Activated CD4-positive, CD25-positive, alpha-beta regulatory T cell treated with anti-CD3 and anti-CD28 coated beads, Interleukin-2, amount 50 U/mL, for 72 hours (primary cell): ENCODE data around the gene AK1.

Source experiments
- DNase-seq: peaks from one replicate; pipeline ENCODE4 v3.0.0; 2021

The AK1 gene

GRCh38 chr9:127907867-127908659, 30.6 kb upstream of the AK1 start:
- no peak for DNase-seq

- peak; percentile 64 for DNase-seq
Observed at GRCh38 chr9:127905788-127906191, 28.3 kb upstream of the AK1 start.

- peak; percentile 50 for DNase-seq
Observed at GRCh38 chr9:127905004-127905728, 27.7 kb upstream of the AK1 start.

DNA sequence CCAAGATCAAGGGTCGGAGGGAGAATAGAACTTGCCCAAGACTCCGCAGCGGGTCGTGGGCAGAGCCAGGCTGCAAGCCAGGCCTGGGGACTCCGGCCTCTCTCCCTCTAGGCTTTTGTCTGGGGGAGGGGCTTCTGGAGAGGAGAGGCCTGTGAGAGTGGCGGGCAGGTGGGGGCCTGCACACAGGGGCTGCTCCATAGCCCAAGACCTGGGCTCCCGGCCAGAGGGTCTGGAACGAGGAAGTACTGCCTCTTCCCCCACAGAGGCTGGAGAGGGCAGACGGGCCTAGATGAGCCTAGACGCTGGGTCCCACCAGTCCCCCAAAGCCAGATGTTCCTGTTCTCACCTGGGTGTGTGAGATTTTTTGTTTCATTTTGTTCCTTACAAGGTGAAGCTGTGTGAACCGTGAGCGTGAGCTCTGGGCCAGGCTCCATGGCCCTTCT, 27.1 kb upstream of the AK1 start:
- no peak for DNase-seq

DNA sequence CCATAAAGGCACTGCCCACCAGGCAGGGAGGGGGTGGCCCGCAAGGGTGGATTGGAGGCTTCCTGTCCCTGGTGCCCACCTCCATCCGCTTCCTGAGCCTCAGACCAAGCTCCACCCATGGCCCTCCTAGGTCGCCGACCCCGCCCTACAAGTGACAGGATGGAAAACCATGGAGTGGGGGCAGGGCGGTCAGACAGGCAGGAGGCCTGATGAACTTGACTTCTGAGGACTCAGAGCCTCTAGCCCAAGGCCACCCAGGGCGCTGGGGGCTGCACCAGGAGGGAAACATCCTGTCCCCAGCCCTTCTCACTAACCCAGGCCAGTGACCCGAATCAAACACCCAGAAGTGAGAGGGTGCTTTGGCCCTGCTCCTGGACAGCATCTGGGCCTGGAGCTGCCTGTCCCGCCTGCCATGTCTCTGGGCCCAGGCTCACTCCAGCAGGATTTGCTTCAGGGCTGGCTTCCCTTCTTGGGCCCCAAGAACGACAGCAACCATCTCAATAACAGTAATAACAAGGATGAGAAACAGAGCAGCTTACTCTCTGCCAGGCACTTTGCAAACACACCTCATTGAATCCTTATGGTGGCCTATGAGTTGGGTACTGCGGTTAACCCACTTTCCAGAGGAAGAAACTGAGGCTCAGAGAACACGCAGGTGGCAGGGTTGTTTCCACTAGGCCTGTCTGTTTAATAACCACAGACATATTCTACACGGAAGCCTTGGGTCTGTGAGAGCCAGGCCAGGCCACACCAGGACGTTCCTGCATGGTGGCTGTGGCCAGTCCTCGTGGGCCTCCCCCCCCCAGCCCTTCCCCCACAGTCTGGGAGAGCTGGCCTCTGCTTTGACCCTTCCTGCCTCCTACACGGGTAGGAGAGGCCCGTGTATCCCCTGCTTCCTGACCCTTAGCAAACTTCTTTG, 26.3 kb upstream of the AK1 start:
- peak; percentile 61 for DNase-seq

GRCh38 chr9:127899128-127899943, 21.9 kb upstream of the AK1 start, which contains the start of gene ST6GALNAC6:
TSS of gene ST6GALNAC6 (minus strand) at chr9:127899603. CDS start at chr9:127897981, 1,622 bp downstream.
- peak; percentile 81 for DNase-seq

DNA sequence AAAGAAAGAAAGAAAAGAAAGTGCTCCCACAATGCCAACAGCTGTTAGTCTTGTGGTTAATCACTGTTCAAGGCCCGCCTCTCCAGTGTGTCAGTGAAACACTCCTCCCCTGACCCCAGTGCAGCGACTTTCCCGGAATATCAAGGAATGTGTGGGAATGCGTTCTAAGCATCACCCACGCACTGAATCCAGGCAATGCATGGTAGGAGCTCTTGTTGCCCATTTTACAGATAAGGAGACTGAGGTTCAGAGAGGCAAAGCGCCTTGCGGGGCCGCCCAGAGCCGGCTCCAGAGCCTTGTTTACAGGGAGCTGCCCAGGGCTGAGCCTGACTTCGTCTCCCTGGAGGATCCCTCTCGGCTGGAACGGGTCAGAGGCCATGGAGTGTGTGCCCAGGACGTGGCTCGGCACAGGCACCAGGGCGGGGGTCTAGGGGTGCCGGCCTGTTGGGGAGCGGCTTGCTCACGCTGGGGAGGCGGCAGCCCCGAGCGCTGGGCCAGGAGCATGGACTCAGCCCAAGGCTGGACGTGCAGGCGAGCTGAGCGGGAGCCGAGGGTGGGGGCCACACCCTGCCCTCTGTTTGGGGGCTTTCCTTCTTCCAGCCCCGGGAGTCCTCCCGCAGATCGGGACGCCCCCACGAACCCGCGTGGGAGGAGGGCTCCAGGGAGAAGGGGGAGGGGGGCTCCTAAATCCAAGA, 21.1 kb upstream of the AK1 start:
- DNase-seq = no peak

- DNase-seq = no peak
Observed at GRCh38 chr9:127897193-127897692, 19.8 kb upstream of the AK1 start.

DNA sequence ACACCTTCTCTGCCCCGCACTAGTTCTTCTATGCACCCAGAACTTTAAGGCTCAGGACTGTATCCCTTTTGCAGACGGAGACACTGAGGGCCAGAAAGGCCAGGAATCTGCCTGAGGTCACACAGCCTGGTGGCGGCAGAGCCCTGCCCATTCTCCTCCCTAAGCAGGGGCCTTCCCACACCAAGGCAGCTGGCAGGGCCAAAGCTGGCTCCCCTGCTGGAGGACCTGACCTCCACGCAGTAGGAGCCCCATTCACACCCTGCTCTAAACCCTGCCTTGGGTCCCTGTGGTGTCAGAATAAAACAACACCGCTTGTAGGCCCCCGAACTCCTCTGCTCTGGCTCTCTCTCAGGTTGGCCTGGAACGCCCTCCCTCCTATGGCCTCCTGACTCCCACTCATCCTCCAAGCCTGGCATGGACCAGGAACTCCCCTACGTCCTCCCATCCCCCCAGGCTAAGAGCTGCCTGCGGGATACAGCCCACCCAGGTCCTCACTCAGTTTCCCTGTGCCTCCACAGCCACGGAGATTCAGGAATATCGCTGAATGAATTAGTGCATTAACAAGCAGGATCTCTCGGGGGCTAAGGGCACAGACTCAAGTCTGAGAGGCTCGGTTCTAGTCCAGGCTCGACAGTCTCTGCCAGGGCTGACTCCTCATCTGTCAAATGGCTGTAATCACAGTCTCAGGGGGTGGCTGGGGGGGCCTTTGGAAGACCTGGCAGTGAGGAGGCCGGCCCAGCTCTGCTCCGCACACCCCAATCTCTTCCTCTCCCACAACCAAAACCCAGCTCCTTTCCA, 19.1 kb upstream of the AK1 start:
- no peak for DNase-seq

DNA sequence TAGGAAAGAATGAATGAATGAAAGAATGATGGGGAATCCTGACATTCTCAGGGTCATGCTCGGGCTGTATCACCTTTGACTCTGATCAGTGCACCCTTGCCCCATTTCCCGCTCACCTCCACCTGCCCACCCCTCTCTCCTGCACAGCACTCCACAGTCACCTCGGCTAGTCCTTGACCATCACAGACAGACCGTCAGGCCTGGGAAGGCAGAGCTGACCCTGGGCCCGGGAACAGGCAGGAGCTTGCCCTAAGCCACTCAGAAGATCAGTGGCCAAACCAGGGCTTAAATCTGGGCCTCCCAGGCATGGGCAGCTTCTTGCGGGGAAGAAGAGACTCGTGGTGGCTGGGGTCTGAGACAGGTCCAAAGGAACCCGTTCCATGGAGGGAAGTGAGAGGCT, 18.3 kb upstream of the AK1 start:
- DNase-seq = no peak

DNA sequence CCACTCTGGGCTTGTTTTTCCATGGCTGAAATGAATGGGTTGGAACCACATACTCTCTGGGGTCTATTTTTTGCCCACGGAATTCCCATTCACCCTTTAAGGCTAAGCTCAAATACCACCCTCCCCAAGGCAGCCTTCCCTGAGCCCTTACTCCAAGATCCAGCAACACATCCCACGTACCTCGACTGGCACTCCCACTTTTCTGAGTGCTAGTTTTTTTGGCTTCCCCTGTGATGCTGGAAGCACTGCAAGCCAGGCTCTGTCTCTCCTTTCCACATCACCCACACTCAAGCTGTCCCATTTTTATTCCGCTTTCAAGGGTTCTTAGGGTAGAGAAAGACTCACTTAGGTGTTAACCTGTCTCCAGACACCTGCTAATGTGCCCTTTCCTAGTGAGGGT, 15.9 kb upstream of the AK1 start:
- no peak for DNase-seq

GRCh38 chr9:127892831-127893230, 15.4 kb upstream of the AK1 start:
- no peak for DNase-seq

DNA sequence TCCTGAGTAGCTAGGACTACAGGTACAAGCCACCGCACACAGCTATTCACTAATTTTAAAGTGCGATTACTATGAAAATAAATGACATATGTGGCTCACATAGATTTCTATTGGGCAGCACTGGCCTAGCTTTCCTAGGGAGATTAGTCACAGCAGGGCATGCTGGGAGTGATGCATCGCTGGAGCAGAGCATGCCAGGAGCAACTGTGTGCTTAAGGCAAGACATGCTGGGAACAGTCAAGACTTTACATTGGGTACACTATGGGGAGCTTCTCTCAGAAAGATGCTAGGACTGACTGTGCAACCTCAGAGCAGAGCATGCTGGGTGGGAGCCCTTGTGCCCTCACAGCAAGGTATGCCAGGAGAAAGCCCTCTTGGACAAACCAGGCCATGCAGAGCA, 12.6 kb upstream of the AK1 start:
- DNase-seq = no peak

GRCh38 chr9:127887792-127888191, 10.3 kb upstream of the AK1 start:
- DNase-seq = no peak

GRCh38 chr9:127886401-127886972, 9.0 kb upstream of the AK1 start:
- DNase-seq = no peak

DNA sequence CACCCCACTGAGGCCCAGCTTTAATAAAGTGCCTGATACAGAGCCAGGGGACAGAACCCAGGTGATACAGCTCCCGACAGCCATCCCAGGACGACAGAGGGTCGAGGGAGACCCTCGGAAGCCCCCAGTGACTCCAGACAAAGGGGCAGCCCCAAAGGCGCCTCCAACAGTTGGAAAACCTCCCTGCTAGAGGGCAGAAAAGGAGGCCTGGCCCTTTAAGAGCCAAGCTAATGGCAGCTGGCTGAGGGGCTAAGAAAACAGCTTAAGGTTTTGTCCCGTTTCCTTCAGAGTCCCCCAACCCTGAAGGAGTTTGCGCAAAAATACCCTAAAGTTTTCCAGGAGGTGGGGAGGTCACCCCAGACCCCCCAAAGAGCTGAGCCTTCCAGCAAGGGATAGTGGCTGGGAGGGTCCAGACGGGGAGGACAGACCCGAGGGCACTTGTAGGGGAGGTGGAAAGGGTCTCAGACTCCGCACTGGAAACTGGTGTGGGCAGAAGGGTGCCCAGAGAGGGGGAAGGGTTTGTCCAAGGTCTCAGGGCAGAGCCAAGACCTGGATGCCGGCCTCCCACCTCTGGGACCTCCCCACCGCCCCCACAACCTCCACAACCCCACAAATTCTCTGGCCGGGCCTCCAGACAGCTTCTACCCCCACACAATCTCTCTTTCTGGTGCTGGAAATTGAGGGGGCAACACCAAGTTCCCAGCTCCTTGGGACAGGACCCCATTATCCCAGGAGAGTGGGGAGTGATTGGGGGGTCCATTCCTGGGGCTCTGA, 8.2 kb upstream of the AK1 start:
- DNase-seq = no peak

GRCh38 chr9:127884976-127885490, 7.6 kb upstream of the AK1 start:
- DNase-seq = no peak

GRCh38 chr9:127884427-127884911, 7.0 kb upstream of the AK1 start:
- no peak for DNase-seq

DNA sequence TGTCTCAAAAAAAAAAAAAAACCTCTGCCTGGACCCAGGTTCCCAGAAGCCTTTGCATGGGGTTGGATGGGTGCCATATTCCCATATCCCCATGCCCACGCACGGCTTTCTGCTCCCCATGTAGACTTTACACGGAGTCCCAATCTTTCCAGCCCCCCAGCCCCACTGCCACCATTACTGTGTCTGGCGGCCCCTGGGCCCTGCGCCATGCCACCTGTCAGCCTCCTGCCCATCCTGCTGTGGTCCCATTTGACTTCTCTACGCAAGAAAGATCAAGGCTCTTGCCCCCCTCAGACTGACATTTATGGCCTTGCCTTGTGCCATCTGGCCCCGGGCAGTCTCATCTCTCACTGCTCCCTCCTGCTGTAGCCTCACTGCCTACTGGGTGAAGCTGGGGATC, 6.5 kb upstream of the AK1 start:
- DNase-seq = no peak
